H1 (cell line): ENCODE data around the gene TSKS.

Source experiments
- BACH1 ChIP-seq: IDR thresholded peaks from 2 replicates; pipeline ENCODE4 v1.6.1; 2012; ENCODE audit warnings: low read length, improper control_type of control experiment
- BRCA1 ChIP-seq: IDR thresholded peaks from 2 replicates; pipeline ENCODE4 v1.6.1; 2012; ENCODE audit warnings: low read depth, low read length, improper control_type of control experiment
- EGR1 ChIP-seq: IDR thresholded peaks from 2 replicates; pipeline ENCODE4 v1.6.1; 2011; ENCODE audit warnings: low read depth, low read length, borderline replicate concordance
- GABPA ChIP-seq: IDR thresholded peaks from 2 replicates; pipeline ENCODE4 v1.6.1; 2011; ENCODE audit warnings: mild to moderate bottlenecking, low read length, moderate library complexity, borderline replicate concordance; ENCODE audit not compliant: insufficient read depth
- HDAC2 ChIP-seq, 2 experiments: fragments of 300-600 bp in 1 of 2; sonication (generic) in 1 of 2; IDR thresholded peaks; 2 replicates each; pipeline ENCODE4 v1.6.1; 2011 to 2012; ENCODE audit warnings: low read depth in 2 of 2, low read length in 2 of 2, mild to moderate bottlenecking in 2 of 2, moderate library complexity in 2 of 2, borderline replicate concordance in 1 of 2, inconsistent platforms in 1 of 2
- PHF8 ChIP-seq: fragments of 200-600 bp; sonication (generic); conservative IDR thresholded peaks from 2 replicates; pipeline ENCODE4 v1.7.1; 2012; ENCODE audit warnings: low read depth, mild to moderate bottlenecking, inconsistent platforms, low read length, moderate library complexity
- POLR2AphosphoS5 ChIP-seq: IDR thresholded peaks from 2 replicates; pipeline ENCODE4 v1.6.1; 2011; ENCODE audit warnings: low read depth, low read length
- RAD21 ChIP-seq, 2 experiments: IDR thresholded peaks in 1 of 2; conservative IDR thresholded peaks in 1 of 2; 2 replicates each; pipeline ENCODE4 v1.6.1; 2011; ENCODE audit warnings: low read depth in 2 of 2, low read length in 2 of 2, improper control_type of control experiment in 1 of 2, inconsistent platforms in 1 of 2, mild to moderate bottlenecking in 1 of 2, moderate library complexity in 1 of 2
- SP1 ChIP-seq: IDR thresholded peaks from 2 replicates; pipeline ENCODE4 v1.6.1; 2011; ENCODE audit warnings: low read depth, low read length
- YY1 ChIP-seq: IDR thresholded peaks from 2 replicates; pipeline ENCODE4 v1.6.1; 2011; ENCODE audit warnings: low read depth, mild to moderate bottlenecking, low read length
- TF ChIP-seq, protein P1 (sequence below), 3 experiments: IDR thresholded peaks; 1 replicate in 2 of 3; 2 replicates in 1 of 3; pipeline versions ENCODE4 v1.5.1 to v1.6.1; 2011; ENCODE audit warnings: low read length in 3 of 3, mild to moderate bottlenecking in 3 of 3, inconsistent platforms in 2 of 3, low read depth in 1 of 3, moderate library complexity in 1 of 3; ENCODE audit not compliant: insufficient read depth in 1 of 3; ENCODE audit errors: control extremely low read depth in 1 of 3
- TF ChIP-seq, protein P2 (sequence below): IDR thresholded peaks from 2 replicates; pipeline ENCODE4 v1.6.1; 2012; ENCODE audit warnings: low read length, inconsistent platforms

DNA sequence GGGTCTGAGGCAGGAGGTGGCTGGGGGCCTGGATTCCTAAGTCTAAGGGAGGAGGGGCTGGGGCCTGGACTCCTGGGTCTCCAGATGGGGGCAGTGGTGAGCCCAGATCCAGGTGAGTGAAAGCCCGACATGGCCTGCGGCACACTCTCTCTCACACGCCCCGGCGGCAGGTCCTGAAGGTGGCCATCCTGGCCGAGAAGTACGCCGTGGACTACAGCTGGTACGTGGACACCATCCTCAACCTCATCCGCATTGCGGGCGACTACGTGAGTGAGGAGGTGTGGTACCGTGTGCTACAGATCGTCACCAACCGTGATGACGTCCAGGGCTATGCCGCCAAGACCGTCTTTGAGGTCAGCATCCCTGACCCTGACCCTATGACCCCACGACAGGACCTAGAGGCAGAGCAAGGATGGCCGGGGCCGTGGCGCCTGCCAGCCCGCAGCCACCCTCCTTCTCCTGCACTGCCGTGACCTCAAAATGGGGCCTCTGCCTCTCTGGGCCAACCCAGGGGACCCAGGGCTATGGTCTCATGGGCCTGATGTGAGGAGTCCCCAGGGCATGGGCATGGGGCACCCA lies 36.8 kb upstream of the TSKS start:
- TF ChIP-seq BRCA1 = no peak
- TF ChIP-seq, protein P1, sequence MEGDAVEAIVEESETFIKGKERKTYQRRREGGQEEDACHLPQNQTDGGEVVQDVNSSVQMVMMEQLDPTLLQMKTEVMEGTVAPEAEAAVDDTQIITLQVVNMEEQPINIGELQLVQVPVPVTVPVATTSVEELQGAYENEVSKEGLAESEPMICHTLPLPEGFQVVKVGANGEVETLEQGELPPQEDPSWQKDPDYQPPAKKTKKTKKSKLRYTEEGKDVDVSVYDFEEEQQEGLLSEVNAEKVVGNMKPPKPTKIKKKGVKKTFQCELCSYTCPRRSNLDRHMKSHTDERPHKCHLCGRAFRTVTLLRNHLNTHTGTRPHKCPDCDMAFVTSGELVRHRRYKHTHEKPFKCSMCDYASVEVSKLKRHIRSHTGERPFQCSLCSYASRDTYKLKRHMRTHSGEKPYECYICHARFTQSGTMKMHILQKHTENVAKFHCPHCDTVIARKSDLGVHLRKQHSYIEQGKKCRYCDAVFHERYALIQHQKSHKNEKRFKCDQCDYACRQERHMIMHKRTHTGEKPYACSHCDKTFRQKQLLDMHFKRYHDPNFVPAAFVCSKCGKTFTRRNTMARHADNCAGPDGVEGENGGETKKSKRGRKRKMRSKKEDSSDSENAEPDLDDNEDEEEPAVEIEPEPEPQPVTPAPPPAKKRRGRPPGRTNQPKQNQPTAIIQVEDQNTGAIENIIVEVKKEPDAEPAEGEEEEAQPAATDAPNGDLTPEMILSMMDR (IDR thresholded peaks at IDR 0.05; ENCODE audit: control extremely low read depth in 1 of 3, insufficient read depth in 1 of 3, low read depth in 1 of 3, low read length in 3 of 3) = peak; percentile 70 to 71 (median 70)
- peak; percentile 50 to 64 for TF ChIP-seq RAD21 (IDR thresholded peaks at IDR 0.05 in 1 of 2, conservative IDR thresholded peaks at IDR 0.05 in 1 of 2; ENCODE audit: low read depth in 2 of 2, low read length in 2 of 2)
- TF ChIP-seq EGR1 = no peak
- TF ChIP-seq, protein P2, sequence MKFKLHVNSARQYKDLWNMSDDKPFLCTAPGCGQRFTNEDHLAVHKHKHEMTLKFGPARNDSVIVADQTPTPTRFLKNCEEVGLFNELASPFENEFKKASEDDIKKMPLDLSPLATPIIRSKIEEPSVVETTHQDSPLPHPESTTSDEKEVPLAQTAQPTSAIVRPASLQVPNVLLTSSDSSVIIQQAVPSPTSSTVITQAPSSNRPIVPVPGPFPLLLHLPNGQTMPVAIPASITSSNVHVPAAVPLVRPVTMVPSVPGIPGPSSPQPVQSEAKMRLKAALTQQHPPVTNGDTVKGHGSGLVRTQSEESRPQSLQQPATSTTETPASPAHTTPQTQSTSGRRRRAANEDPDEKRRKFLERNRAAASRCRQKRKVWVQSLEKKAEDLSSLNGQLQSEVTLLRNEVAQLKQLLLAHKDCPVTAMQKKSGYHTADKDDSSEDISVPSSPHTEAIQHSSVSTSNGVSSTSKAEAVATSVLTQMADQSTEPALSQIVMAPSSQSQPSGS = no peak
- no peak for TF ChIP-seq BACH1
- no peak for TF ChIP-seq POLR2AphosphoS5
- no peak for TF ChIP-seq SP1
- no peak for TF ChIP-seq HDAC2 (IDR thresholded peaks at IDR 0.05; ENCODE audit: borderline replicate concordance in 1 of 2, low read depth in 2 of 2, low read length in 2 of 2)
- no peak for TF ChIP-seq GABPA
- TF ChIP-seq YY1 = no peak
- TF ChIP-seq PHF8 = no peak
